Karpas-422 (cell line): ENCODE measurements around the gene SLK. TPM values are rescaled to one million over a fixed set of nuclear protein-coding genes. Genes with fewer than 3 reads are reported as not detected.

Experiments
- DNase-seq: peaks from one replicate; pipeline ENCODE4 v3.0.0-alpha.2; 2015
- H2AFZ ChIP-seq: fragments of 200-600 bp; sonication (generic); 2 replicates; pipeline ENCODE4 v1.6.1; 2014; ENCODE audit warnings: antibody characterized with exemption, low read length, mixed read lengths
- H3K27ac ChIP-seq: fragments of 200-600 bp; sonication (generic); 2 replicates; pipeline ENCODE4 v1.5.1; 2014; ENCODE audit warnings: mild to moderate bottlenecking, low read length, moderate library complexity
- H3K27me3 ChIP-seq: fragments of 200-600 bp; sonication (generic); 2 replicates; pipeline ENCODE4 v1.6.1; 2014; ENCODE audit warnings: low read length, mixed read lengths
- H3K36me3 ChIP-seq: fragments of 200-600 bp; sonication (generic); 2 replicates; pipeline ENCODE4 v1.6.1; 2014; ENCODE audit warnings: low read length, mixed read lengths; ENCODE audit not compliant: insufficient read depth
- H3K4me1 ChIP-seq: fragments of 200-600 bp; sonication (generic); 2 replicates; pipeline ENCODE4 v1.6.1; 2014; ENCODE audit warnings: mild to moderate bottlenecking, low read length, mixed read lengths
- H3K4me2 ChIP-seq: fragments of 200-600 bp; sonication (generic); 2 replicates; pipeline ENCODE4 v1.6.1; 2014; ENCODE audit warnings: low read length, low read depth, mild to moderate bottlenecking; ENCODE audit not compliant: poor library complexity, severe bottlenecking
- H3K4me3 ChIP-seq: fragments of 200-600 bp; sonication (generic); 2 replicates; pipeline ENCODE4 v1.5.1; 2014; ENCODE audit warnings: mild to moderate bottlenecking, antibody characterized with exemption, low read length, mixed read lengths
- H3K79me2 ChIP-seq: fragments of 200-600 bp; sonication (generic); 2 replicates; pipeline ENCODE4 v1.6.1; 2014; ENCODE audit warnings: mild to moderate bottlenecking, low read length, mixed read lengths
- H3K9ac ChIP-seq: fragments of 200-600 bp; sonication (generic); 2 replicates; pipeline ENCODE4 v1.6.0; 2014; ENCODE audit warnings: low read length
- H3K9me2 ChIP-seq: fragments of 200-600 bp; sonication (generic), shearing (Covaris generic); replicated peaks from 2 replicates; pipeline ENCODE4 v1.6.0; 2014; ENCODE audit warnings: mild to moderate bottlenecking, low read length, moderate library complexity; ENCODE audit not compliant: insufficient read depth
- H3K9me3 ChIP-seq: fragments of 300-700, 200-600 bp; sonication (generic); 2 replicates; pipeline ENCODE4 v1.6.1; 2014; ENCODE audit warnings: low read length, mixed read lengths
- H4K20me1 ChIP-seq: fragments of 200-600 bp; sonication (generic); 2 replicates; pipeline ENCODE4 v1.6.1; 2014; ENCODE audit warnings: mild to moderate bottlenecking, antibody characterized with exemption, low read length, low read depth; ENCODE audit not compliant: insufficient read depth
- total RNA-seq: library from RNA; depleted of rRNA; stranded (reverse); fragments of >200 nt; shearing (Covaris generic); gene quantifications from 2 replicates; pipeline ENCODE4 v1.2.3, GENCODE V29; 2014; ENCODE audit warnings: low replicate concordance

The SLK gene
- total RNA-seq, 1 experiment from 2014 or later = 28.1 TPM

DNA sequence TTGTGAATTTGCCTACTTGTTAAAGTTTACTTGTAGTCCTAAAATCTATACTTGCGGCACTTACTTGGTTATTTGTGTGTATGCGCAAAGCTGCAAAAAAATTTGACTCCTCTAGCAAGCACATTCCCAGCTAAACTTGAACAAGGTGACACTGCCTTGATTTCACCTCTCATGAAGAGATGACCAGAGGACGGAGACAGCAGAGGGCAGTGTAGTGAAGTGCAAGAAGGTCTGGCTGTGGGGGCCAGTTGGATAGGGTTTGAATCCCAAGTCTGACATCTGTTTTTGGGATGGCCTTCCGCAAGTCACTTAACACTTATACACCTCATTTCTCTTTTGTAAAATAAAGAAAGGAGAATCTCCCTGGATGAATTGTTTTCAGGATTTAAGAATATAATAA lies 15.7 kb downstream of the SLK start:
- Histone ChIP-seq H3K9ac (0 out of 2 replicates have a peak overlapping the region, but pooled peaks have one; percentile 38), H3K4me1 (peaks cover 70% of the 10 kb centered on the region), H3K4me3 (0 out of 2 replicates have a peak overlapping the region, but pooled peaks have one; percentile 21), H3K79me2 (peaks cover 98% of the 10 kb centered on the region), H2AFZ (no peak overlapping the region), H3K36me3 (no peaks in the 10 kb centered on the region), H3K27me3 (no peaks in the 10 kb centered on the region), H3K4me2 (peak overlapping the region; percentile 54), H4K20me1 (no peaks in the 10 kb centered on the region), H3K27ac (peak overlapping the region; percentile 72), H3K9me3 (no peaks in the 10 kb centered on the region), H3K9me2 (no peaks in the 10 kb centered on the region)
- DNase-seq = no peak

DNA sequence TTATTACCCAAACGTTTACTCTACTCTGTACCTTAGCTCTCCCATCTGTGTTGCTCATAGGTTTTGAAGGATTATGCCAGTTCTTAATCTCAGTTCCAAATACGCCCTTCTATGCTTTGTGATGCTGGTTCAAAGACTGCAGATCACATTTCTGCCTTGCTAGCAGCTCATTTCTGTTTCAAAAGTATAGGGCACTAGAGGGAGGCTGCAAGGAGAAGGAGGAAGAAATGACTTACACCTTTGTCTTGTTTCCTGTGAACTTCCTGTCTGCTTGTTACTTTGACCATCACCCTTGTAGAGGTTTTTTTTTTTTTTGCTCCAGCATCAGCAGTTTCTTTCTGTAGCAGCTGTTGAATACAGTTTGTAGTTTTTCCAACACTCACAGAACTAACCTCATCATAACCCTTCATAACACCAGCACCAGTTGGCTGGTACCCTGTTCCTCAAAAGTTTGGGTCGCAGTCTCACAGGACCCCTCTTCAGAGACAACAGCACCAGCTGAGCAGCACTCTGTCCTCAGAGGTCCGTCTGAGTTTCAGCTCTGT lies 16.5 kb downstream of the SLK start:
- peak overlapping the region; percentile 21; the same call in 1 of the 2 replicates for H3K4me3 ChIP-seq
- H2AFZ ChIP-seq = no peak overlapping the region
- H3K9me3 ChIP-seq = no peaks in the 10 kb centered on the region
- no peaks in the 10 kb centered on the region for H4K20me1 ChIP-seq
- no peaks in the 10 kb centered on the region for H3K9me2 ChIP-seq
- peak overlapping the region; percentile 38 for H3K9ac ChIP-seq
- peaks cover 70% of the 10 kb centered on the region for H3K4me1 ChIP-seq
- no peaks in the 10 kb centered on the region for H3K36me3 ChIP-seq
- peak overlapping the region; percentile 54 for H3K4me2 ChIP-seq
- H3K27ac ChIP-seq = peak overlapping the region; percentile 72
- H3K79me2 ChIP-seq = peaks cover 98% of the 10 kb centered on the region
- H3K27me3 ChIP-seq = no peaks in the 10 kb centered on the region
- peak; percentile 58 for DNase-seq

DNA sequence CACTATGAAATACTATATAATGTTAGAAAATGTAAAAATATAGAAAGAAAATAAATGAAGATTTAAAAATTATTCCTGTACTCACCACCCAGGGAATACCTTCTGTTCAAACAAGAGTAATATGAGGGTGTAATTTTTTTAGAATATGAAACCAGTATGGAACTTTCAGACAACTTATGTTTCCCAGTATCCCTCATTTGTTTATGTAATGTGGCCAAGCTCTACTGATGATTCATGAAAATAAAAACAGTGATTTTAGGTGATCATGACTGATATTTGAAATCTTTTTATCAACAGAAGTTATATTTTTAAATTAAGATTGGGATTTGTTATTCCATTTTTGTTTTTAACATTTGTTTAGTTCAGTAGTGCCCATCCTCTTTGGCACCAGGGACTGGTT lies 18.8 kb downstream of the SLK start:
- H3K9ac ChIP-seq = no peak overlapping the region
- H2AFZ ChIP-seq = no peak overlapping the region
- no peak for DNase-seq
- H3K4me2 ChIP-seq = no peak overlapping the region
- no peaks in the 10 kb centered on the region for H3K36me3 ChIP-seq
- no peak overlapping the region for H3K4me3 ChIP-seq
- no peaks in the 10 kb centered on the region for H4K20me1 ChIP-seq
- peaks cover 73% of the 10 kb centered on the region for H3K4me1 ChIP-seq
- H3K9me3 ChIP-seq = no peaks in the 10 kb centered on the region
- H3K79me2 ChIP-seq = peaks cover 97% of the 10 kb centered on the region
- H3K27me3 ChIP-seq = no peaks in the 10 kb centered on the region
- H3K27ac ChIP-seq = no peak overlapping the region
- H3K9me2 ChIP-seq = no peaks in the 10 kb centered on the region

DNA sequence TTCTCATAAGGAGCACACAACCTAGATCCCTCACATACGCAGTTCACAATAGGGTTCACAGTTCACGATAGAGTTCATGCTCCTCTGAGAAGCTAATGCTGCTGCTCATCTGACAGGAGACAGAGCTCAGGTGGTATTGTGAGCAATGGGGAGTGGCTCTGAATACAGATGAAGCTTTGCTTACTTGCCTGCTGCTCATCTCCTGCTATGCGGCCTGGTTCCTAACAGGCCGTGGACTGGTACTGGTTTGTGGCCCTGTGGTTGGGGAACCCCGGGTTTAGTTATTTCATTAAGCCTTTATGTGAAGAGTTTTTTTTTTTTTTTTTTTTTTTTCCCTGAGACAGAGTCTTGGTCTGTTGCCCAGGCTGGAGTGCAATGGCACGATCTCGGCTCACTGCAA lies 19.4 kb downstream of the SLK start:
- Histone ChIP-seq H3K9me2 (no peaks in the 10 kb centered on the region), H3K79me2 (peaks cover 95% of the 10 kb centered on the region), H3K4me1 (peaks cover 73% of the 10 kb centered on the region)

DNA sequence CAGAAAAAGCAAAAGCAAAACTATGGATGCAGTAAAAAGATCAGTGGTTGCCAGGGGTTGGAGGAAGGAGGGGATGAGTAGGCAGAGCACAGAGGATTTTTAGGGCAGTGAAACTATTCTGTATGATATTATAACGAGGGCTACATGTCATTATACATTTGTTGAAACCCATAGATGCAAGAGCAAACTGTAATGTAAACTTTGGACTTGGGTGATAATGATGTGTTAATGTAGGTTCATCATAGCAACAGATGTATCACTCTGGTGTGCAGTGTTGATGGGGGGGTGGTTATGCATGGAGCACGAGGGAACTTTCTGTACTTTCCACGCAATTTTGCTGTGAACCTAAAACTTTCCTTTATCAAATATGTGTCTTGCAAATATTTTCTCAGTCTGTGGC lies 23.2 kb downstream of the SLK start:
- Histone ChIP-seq H3K4me2 (peak overlapping the region; percentile 56), H3K4me1 (peaks cover 43% of the 10 kb centered on the region), H3K9ac (0 out of 2 replicates have a peak overlapping the region, but pooled peaks have one; percentile 6), H4K20me1 (no peaks in the 10 kb centered on the region), H3K9me3 (no peaks in the 10 kb centered on the region), H3K9me2 (no peaks in the 10 kb centered on the region), H2AFZ (no peak overlapping the region), H3K36me3 (0 out of 2 replicates have a peak, but pooled peaks cover 3% of the 10 kb centered on the region), H3K79me2 (peaks cover 79% of the 10 kb centered on the region), H3K4me3 (peak overlapping the region; percentile 33; the same call in 1 of the 2 replicates), H3K27me3 (no peaks in the 10 kb centered on the region), H3K27ac (0 out of 2 replicates have a peak overlapping the region, but pooled peaks have one; percentile 12)
- DNase-seq = peak; percentile 66

More for the DNA sequence above, 19.4 kb downstream of the SLK start:
- H3K9me3 ChIP-seq = no peaks in the 10 kb centered on the region
- H3K4me3 ChIP-seq = no peak overlapping the region
- H2AFZ ChIP-seq = no peak overlapping the region
- H3K36me3 ChIP-seq = no peaks in the 10 kb centered on the region
- H4K20me1 ChIP-seq = no peaks in the 10 kb centered on the region
- no peak for DNase-seq
- no peak overlapping the region for H3K9ac ChIP-seq
- H3K4me2 ChIP-seq = no peak overlapping the region
- H3K27ac ChIP-seq = no peak overlapping the region
- H3K27me3 ChIP-seq = no peaks in the 10 kb centered on the region

DNA sequence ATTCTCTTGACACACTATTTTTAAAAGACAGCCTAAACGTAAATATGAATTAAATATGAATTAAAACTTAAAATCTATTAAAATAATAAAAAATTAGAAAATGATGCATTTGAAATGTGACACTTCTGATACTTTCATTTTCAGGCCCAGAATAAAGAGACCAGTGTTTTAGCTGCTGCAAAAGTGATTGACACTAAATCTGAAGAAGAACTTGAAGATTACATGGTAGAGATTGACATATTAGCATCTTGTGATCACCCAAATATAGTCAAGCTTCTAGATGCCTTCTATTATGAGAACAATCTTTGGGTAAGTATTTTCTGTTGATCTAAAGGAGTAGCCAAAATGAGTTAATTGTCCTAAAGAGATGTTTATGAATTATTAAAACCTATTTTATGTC lies 23.6 kb downstream of the SLK start:
- Histone ChIP-seq H3K36me3 (0 out of 2 replicates have a peak, but pooled peaks cover 3% of the 10 kb centered on the region), H3K4me2 (peak overlapping the region; percentile 56), H3K9me3 (no peaks in the 10 kb centered on the region), H3K27ac (peak overlapping the region; percentile 39; the same call in 1 of the 2 replicates), H3K79me2 (peaks cover 75% of the 10 kb centered on the region), H3K27me3 (no peaks in the 10 kb centered on the region), H3K4me1 (peaks cover 40% of the 10 kb centered on the region), H3K9ac (no peak overlapping the region), H2AFZ (no peak overlapping the region), H4K20me1 (no peaks in the 10 kb centered on the region), H3K9me2 (no peaks in the 10 kb centered on the region), H3K4me3 (peak overlapping the region; percentile 33; the same call in 1 of the 2 replicates)
- no peak for DNase-seq

DNA sequence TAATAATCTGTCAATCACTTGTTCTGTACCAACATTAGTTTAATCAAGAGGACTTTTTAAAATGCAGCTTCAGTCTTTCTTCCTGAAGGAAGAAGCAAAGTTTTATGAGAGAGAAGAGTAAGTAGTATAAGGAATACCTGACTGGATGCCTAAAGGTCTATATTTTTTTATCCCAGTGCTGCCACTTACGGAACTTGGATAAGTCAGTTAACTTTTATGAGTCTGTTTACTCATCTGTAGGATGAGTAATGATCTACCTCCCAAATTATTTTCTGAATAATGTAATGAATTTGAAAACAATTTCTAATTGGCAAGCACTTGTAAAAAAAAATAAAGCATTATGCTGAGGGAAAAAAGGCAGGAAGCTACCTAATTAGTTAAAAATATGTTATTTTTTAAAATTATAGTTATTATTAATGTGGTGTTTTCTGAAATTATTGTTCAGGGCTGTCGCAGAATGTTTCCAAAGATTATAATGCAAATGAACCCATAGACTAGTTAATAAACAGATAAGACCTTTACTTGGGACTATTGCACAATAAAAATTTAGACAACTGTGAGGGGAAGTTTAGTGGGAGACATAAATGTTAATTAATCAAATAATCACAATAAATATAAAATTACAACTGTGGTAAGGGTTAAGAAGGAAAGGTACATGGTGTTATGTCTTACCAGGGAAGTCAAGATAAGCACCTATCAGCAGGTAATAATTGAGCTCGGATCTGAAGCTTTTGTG lies 24.6 kb downstream of the SLK start:
- H3K79me2 ChIP-seq = peaks cover 71% of the 10 kb centered on the region
- DNase-seq = no peak
- no peaks in the 10 kb centered on the region for H3K9me2 ChIP-seq
- peaks cover 32% of the 10 kb centered on the region for H3K4me1 ChIP-seq
- no peak overlapping the region for H3K4me3 ChIP-seq
- no peak overlapping the region for H3K27ac ChIP-seq
- H3K9me3 ChIP-seq = no peaks in the 10 kb centered on the region
- H3K4me2 ChIP-seq = no peak overlapping the region
- no peaks in the 10 kb centered on the region for H3K27me3 ChIP-seq
- no peak overlapping the region for H2AFZ ChIP-seq
- H4K20me1 ChIP-seq = no peaks in the 10 kb centered on the region
- H3K36me3 ChIP-seq = 0 out of 2 replicates have a peak, but pooled peaks cover 3% of the 10 kb centered on the region
- H3K9ac ChIP-seq = no peak overlapping the region

DNA sequence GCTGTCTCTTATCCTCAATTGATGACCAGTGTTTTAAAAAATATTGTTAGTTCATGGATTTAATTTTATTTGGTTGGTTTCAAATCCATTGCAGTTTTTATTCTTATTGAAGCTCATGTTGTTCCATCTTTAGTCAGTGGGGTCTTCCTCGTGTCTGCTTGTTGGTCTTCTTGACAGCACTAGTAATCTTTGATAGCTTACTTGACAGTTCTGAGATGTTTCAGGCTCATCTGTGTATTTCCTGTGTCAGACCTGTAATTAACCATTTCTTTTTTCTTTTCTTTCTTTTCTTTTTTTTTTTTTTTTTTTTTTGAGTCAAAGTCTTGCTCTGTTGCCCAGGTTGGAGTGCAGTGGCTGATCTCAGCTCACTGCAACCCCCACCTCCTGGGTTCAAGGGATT lies 28.2 kb downstream of the SLK start:
- H3K79me2 ChIP-seq = peaks cover 52% of the 10 kb centered on the region
- no peaks in the 10 kb centered on the region for H3K9me3 ChIP-seq
- H3K27ac ChIP-seq = no peak overlapping the region
- H4K20me1 ChIP-seq = no peaks in the 10 kb centered on the region
- DNase-seq = no peak
- H2AFZ ChIP-seq = no peak overlapping the region
- no peaks in the 10 kb centered on the region for H3K27me3 ChIP-seq
- no peak overlapping the region for H3K4me2 ChIP-seq
- H3K9ac ChIP-seq = no peak overlapping the region
- no peaks in the 10 kb centered on the region for H3K9me2 ChIP-seq
- H3K4me1 ChIP-seq = peaks cover 6% of the 10 kb centered on the region
- H3K4me3 ChIP-seq = no peak overlapping the region
- H3K36me3 ChIP-seq = peaks cover 25% of the 10 kb centered on the region
